Lower leg skin (tissue), 4 donors: ENCODE data around the gene URM1. TPM values are rescaled to one million over a fixed set of nuclear protein-coding genes. Genes with fewer than 3 reads are reported as not detected.

ENCODE experiments used
- DNase-seq, 2 donors: peaks; one replicate each; pipeline ENCODE4 v3.0.0-alpha.2; 2019; ENCODE audit warnings: low spot score in 2 of 2
- H3K4me3 ChIP-seq: fragments of 200-600 bp; sonication (generic); 2 replicates; pipeline ENCODE4 v1.5.1; 2017; ENCODE audit warnings: mild to moderate bottlenecking, low read depth; ENCODE audit not compliant: poor library complexity, severe bottlenecking
- POLR2A ChIP-seq, 2 donors: fragments of 450-650 bp; IDR thresholded peaks; one replicate each; pipeline ENCODE4 v1.6.1; 2016 to 2017; ENCODE audit warnings: antibody characterized with exemption in 2 of 2, mild to moderate bottlenecking in 1 of 2, moderate library complexity in 1 of 2
- WGBS, 2 donors: methylation state at CpG; one replicate each; pipeline ENCODE4 v1.1.5; 2018; 5-methylcytosine and 5-hydroxymethylcytosine counted together
- intact Hi-C: fragments of 100-400 bp; cut with DNase I; formaldehyde crosslinking; loops from one replicate; pipeline ENCODE4 v1.15.0; 2023; ENCODE audit warnings: low total_unique reads
- total RNA-seq, 4 donors: library from RNA; depleted of rRNA; stranded (reverse); fragments of >200 nt; gene quantifications; one replicate each; pipeline ENCODE4 v1.1.0, GENCODE V29; 2016
- TF ChIP-seq, protein P1 (sequence below), 3 donors: fragments of 450-650 bp; IDR thresholded peaks; one replicate each; pipeline ENCODE4 v1.5.1; 2016; ENCODE audit warnings: antibody characterized with exemption in 3 of 3, mild to moderate bottlenecking in 3 of 3, moderate library complexity in 2 of 3

Gene URM1
- total RNA-seq, 4 donors from 2014 or later, result 24.3 to 37.7 (median 31.1) TPM

DNA sequence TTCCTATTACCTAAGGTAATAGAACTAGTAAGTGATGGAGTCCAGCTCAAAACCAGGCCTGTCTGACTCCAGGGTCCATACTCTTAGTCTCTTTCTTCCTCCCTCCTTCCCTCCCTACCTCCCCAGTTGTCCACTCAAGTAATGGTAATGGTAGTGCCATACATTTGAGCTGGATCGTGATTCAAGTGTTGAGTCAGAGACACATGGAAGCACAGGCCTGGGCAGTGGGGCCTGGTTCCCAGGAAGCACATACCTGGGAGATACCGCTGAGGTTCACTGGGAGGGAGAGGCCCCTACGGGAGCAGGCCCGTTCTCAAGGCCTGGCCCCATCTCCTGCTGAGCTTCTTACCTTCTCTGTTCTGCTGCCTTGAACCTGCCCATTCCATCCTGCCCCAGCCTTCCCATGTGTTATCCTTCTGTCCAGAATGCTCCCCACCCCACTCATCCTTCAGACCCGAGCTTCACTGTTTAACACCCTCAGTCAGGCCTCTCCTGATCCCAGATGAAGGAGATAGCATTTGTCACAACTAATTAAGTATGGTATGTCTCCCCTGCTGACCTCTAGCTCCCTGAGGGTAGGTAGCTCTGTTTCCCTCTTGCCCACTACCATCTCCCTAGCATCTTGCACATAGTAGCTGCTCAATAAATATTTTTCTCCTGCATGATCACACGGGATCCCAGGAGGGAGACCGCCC is 13.8 kb downstream of the URM1 start:
- intact Hi-C loops, result no loop called here
- 87 to 91% methylated on average over 7 of the region's 7 CpGs for WGBS, 2 donors

DNA sequence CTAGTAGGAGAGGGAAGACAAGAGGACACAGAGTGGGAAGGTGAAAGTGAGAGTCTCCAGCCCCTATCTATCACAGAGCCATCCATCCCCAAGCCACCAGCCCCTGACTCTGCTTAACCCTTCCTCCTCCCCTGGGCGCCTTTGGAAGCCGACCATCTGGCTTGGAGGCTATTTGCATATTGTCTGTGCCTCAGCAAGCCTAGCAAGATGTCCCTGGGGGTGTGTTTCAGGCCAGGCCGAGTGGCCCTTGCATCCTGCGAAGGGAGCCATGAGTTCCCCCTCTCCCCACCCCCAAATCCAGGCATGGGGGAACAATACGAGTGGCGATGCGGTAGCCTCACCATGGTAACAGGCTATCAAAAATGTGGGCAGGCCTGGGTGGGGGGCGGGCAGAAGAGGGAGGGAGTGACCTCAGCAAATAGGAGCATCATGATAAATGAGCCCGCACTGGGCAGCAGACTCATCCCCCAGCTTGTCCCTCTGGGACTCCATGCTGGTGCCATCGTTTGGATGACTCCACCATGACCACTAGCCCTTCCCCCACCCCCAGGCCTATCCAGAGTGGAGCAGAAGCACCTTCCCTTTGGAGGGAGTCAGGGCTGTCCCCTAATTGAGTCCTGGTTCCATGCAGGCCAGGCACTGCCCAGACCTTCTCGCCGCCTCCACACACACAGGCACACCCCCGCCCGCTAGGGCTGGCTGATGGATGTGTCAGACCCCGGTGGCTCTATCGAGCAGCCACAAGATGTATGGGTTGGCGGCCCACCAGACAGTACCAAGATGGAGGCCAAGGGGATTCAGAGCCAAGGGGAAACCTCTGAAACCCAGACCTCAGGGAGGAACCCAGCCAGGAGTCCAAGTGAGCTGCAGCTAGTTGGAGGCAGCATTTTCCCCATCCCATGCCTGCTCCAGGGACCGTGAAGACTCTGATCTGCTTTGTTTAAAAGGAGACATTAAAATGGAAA is 14.6 kb downstream of the URM1 start:
- whole genome bisulfite sequencing, 2 donors, result 88 to 90% methylated on average over 17 to 18 of the region's 18 CpGs
- no peak overlapping the region for H3K4me3 ChIP-seq
- no peak for DNase-seq
- intact Hi-C loops, result no loop called here
- no peak for TF ChIP-seq POLR2A (IDR thresholded peaks at IDR 0.05)
- TF ChIP-seq, protein P1, sequence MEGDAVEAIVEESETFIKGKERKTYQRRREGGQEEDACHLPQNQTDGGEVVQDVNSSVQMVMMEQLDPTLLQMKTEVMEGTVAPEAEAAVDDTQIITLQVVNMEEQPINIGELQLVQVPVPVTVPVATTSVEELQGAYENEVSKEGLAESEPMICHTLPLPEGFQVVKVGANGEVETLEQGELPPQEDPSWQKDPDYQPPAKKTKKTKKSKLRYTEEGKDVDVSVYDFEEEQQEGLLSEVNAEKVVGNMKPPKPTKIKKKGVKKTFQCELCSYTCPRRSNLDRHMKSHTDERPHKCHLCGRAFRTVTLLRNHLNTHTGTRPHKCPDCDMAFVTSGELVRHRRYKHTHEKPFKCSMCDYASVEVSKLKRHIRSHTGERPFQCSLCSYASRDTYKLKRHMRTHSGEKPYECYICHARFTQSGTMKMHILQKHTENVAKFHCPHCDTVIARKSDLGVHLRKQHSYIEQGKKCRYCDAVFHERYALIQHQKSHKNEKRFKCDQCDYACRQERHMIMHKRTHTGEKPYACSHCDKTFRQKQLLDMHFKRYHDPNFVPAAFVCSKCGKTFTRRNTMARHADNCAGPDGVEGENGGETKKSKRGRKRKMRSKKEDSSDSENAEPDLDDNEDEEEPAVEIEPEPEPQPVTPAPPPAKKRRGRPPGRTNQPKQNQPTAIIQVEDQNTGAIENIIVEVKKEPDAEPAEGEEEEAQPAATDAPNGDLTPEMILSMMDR (IDR thresholded peaks at IDR 0.05), result no peak

More for the DNA sequence above, 13.8 kb downstream of the URM1 start:
- no peak overlapping the region for H3K4me3 ChIP-seq
- no peak for DNase-seq
- TF ChIP-seq POLR2A (IDR thresholded peaks at IDR 0.05), result no peak
- TF ChIP-seq, protein P1 (IDR thresholded peaks at IDR 0.05), result no peak

DNA sequence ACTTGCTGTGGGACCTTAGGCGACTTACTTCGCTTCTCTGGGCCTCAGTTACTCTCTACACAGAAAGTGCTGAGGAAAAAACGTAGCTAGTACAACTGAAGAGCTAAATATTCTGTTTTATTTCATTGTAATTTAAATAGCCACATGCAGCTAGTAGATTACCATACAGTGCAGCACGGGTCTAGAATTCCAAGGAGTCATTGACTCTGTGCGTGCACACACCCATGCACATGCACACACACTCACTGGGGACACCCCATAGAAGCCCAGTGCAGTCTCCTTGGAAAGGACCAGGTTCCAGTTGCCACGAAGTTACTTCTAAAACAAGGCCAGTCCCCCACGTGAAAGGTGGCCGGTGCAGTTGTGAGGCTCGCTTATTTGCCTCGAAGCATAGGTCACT is 17.0 kb downstream of the URM1 start:
- DNase-seq, result no peak
- TF ChIP-seq, protein P1 (IDR thresholded peaks at IDR 0.05), result no peak
- TF ChIP-seq POLR2A (IDR thresholded peaks at IDR 0.05), result no peak
- intact Hi-C loops, result no loop called here
- WGBS, 2 donors, result 86 to 90% methylated on average over 10 of the region's 10 CpGs
- H3K4me3 ChIP-seq, result no peak overlapping the region

DNA sequence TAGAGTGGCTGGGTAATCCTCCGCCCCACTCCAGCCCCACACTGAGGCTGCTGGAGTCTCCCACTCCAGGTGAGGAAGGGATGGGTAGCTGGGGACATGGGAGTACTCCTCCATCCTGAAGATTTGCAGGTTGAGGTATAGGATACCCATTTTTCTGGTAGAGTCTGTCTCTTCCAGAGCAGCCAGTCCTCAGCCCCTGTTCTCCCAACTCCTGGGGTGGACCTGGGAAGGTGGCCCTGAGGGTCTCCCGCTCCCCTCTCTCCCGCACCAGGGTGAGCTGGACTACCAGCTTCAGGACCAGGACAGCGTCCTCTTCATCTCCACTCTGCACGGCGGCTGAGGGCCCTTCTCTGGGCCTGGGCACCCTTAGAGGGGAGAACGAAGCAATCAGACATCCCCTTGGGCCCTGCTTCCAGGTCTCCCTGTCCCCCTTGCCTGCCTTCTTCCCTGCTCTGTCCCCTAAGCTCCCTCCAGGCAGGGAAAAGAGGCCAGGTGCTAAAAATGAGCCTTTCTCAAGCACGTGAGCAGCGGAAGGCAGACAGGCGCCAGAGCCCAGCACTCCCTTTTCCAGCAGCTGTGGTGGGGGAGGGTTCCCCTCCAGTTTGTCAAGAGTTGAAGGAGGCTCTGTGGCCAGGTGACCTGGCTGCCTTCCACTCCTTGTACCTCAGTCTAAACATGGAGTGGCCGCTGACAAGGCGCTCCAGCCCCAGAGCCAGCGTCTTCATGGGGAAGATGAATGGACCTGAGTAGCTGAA is 18.4 kb downstream of the URM1 start:
- TF ChIP-seq, protein P1 (IDR thresholded peaks at IDR 0.05), result no peak
- TF ChIP-seq POLR2A (IDR thresholded peaks at IDR 0.05), result no peak
- WGBS, 2 donors, result 89 to 93% methylated on average over 11 to 13 of the region's 13 CpGs
- DNase-seq, result no peak
- intact Hi-C loops, result no loop called here
- no peak overlapping the region for H3K4me3 ChIP-seq

DNA sequence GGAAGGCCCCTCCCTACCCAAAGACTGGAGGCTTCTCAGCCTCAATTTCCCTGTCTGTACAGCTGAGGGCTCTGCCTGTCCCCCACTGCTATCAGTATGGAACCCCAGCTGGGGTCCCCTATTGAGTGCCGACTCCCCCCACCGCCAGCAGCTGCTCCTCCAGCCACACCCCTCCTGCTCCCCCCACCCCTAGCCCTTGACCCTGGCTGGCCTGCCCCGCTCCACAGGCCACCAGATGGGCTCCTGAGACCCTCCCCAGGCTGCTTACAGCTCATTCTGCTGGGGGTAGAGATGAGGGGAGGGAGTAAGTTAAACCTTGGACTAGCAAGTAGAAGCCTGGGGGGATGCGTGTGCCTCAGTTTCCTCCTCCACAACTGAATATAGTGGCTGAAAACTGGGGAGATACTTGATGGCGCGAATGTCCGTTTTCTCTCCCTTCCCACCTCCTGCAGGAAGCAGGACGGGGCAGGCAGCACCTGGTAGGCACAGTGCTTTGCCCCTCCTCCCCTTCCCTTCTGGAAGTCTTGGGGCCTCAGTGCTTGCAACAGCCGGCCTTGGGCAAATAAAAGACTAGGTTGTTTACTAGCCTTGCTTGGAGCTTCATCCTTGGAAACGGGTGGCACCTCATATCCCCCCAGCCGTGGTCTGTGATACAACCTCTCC is 19.1 kb downstream of the URM1 start:
- intact Hi-C loops, result no loop called here
- 87 to 88% methylated on average over 10 to 11 of the region's 11 CpGs for WGBS, 2 donors
- DNase-seq, result no peak
- no peak for TF ChIP-seq POLR2A (IDR thresholded peaks at IDR 0.05)
- TF ChIP-seq, protein P1 (IDR thresholded peaks at IDR 0.05), result no peak
- H3K4me3 ChIP-seq, result no peak overlapping the region
